ENCODE data around the gene ST14. TPM values are rescaled to one million over a fixed set of nuclear protein-coding genes. Genes with fewer than 3 reads are reported as not detected.
A peak's percentile ranks its signal among the peaks of the same experiment; 100 is the strongest.
"Not testable (repeated sequence)": the region's sequence is repeated elsewhere in the genome, so short reads cannot be mapped to it uniquely, and the experiment has no call there.

The ST14 gene
- total and polyA plus RNA-seq, 11 donors = 0.37 to 13.0 (median 1.3) TPM

DNA sequence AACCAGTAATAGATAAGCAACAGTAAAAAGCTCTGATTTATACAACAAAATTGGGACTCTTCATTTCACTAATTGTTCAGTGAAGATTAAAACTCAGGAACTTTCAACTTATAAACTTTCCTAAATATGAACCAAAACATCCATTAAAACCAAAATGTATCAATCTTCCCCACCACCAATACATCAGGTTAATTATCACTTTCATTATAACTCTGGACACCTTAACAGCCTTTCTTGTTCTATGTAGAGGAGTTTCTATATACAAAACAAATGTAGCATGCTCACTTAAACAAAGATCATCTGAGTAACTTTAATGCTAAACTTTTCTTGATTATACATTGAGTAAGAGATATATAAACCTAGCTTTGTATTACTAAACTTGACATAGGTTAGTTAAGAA is 74.7 kb downstream of the ST14 start:
- H3K9me3 ChIP-seq = no peaks in the 10 kb centered on the region
- TF ChIP-seq POLR2A (IDR thresholded peaks at IDR 0.05) = no peak
- no peak overlapping the region for H3K27ac ChIP-seq
- peaks cover 0 to 86% (median 57%) of the 10 kb centered on the region in 9 donors for H3K36me3 ChIP-seq
- H3K4me3 ChIP-seq = no peak overlapping the region
- intact Hi-C loops (cut with DNase I) = no loop called here
- no peaks in the 10 kb centered on the region for H3K27me3 ChIP-seq
- DNase-seq (no peak), ATAC-seq (no peak)
- H3K4me1 ChIP-seq = no peaks in the 10 kb centered on the region

DNA sequence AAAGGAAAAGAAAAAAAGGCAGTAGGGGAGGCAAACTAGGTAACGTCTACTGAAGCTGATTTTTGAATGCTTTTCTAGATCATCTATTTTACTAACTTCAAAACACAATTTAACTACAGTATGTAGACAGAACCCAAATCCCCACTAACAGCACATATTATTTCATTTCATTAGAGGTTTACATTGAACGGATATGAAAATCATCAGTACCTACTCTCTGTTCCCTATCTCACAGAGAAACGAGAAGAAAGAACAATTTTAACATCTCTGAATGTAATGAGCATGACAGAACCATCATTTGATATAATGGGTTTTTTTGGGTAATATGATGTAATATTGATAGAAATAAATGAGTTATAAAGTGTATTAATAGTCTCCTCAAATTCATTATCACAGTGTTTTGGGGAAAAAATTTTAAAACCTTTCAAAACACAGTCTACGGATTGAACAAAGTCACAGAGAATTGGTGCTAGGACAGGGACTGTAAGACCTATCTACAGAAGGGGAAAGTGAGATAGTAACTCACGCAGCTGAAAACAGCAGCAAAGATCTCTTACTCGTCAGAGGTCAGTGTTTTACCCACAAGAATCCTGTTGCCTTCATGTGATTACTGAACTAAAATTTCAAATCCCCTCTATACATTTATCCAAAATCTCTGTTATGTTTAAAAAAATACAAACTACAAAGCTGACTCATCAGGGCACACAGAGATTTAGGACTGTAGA is 77.9 kb downstream of the ST14 start:
- H3K36me3 ChIP-seq = peaks cover 0 to 71% (median 52%) of the 10 kb centered on the region in 9 donors
- H3K4me1 ChIP-seq = no peaks in the 10 kb centered on the region
- H3K27ac ChIP-seq = no peak overlapping the region
- H3K4me3 ChIP-seq = no peak overlapping the region
- 87 to 92% (median 91%) methylated on average over 6 of the region's 6 CpGs for WGBS, 4 donors
- H3K27me3 ChIP-seq = no peaks in the 10 kb centered on the region
- no peaks in the 10 kb centered on the region for H3K9me3 ChIP-seq
- no peak for TF ChIP-seq POLR2A (IDR thresholded peaks at IDR 0.05)
- TF ChIP-seq, protein P1, sequence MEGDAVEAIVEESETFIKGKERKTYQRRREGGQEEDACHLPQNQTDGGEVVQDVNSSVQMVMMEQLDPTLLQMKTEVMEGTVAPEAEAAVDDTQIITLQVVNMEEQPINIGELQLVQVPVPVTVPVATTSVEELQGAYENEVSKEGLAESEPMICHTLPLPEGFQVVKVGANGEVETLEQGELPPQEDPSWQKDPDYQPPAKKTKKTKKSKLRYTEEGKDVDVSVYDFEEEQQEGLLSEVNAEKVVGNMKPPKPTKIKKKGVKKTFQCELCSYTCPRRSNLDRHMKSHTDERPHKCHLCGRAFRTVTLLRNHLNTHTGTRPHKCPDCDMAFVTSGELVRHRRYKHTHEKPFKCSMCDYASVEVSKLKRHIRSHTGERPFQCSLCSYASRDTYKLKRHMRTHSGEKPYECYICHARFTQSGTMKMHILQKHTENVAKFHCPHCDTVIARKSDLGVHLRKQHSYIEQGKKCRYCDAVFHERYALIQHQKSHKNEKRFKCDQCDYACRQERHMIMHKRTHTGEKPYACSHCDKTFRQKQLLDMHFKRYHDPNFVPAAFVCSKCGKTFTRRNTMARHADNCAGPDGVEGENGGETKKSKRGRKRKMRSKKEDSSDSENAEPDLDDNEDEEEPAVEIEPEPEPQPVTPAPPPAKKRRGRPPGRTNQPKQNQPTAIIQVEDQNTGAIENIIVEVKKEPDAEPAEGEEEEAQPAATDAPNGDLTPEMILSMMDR (IDR thresholded peaks at IDR 0.05) = no peak
- intact Hi-C loops (cut with DNase I) = no loop called here
- DNase-seq (no peak), ATAC-seq (no peak)

- Histone ChIP-seq H3K4me1 (peaks cover 0 to 20% (median 11%) of the 10 kb centered on the region in 12 donors), H3K9me3 (no peaks in the 10 kb centered on the region), H3K4me3 (no peak overlapping the region), H3K36me3 (peaks cover 0 to 31% (median 25%) of the 10 kb centered on the region in 9 donors), H3K27ac (no peak overlapping the region), H3K27me3 (no peaks in the 10 kb centered on the region)
- DNase-seq (no peak), ATAC-seq (no peak)
- intact Hi-C loops (cut with DNase I) = no loop called here
- WGBS, 4 donors = 91 to 95% (median 95%) methylated on average over 2 of the region's 2 CpGs
- TF ChIP-seq, protein P1 (IDR thresholded peaks at IDR 0.05) = no peak
- TF ChIP-seq POLR2A (IDR thresholded peaks at IDR 0.05) = no peak
These were observed 82.1 kb downstream of the ST14 start for GRCh38 chr11:130241713-130242112.

DNA sequence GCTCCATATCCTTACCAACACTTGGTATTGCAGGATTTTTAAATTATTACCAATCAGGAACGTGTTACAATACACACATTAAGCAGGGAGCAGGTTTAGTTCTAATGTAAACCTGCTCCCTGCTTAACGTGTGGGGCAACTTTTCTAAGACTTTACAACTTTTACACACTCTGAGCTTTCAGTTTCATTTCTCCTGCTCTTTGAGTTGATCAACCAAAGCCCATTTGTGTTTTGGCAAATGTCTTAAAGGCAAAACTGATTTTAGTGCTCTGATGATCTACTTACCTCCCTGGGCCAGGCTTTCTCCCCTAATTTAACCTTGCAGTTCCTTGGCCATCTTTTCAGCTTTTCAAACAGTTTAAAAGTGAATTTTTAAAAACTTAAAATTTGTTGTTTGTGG is 84.2 kb downstream of the ST14 start:
- H3K4me3 ChIP-seq = peak overlapping the region in 1 of 12 donors; percentile 12
- H3K4me1 ChIP-seq = peaks cover 0 to 29% (median 11%) of the 10 kb centered on the region in 12 donors
- no peaks in the 10 kb centered on the region for H3K9me3 ChIP-seq
- intact Hi-C loops (cut with DNase I) = no loop called here
- peaks cover 0 to 10% (median 6%) of the 10 kb centered on the region in 9 donors for H3K36me3 ChIP-seq
- no peak overlapping the region for H3K27ac ChIP-seq
- TF ChIP-seq, protein P1 (IDR thresholded peaks at IDR 0.05) = no peak
- H3K27me3 ChIP-seq = no peaks in the 10 kb centered on the region
- 69 to 79% (median 78%) methylated on average over 2 of the region's 2 CpGs for WGBS, 4 donors
- no peak for DNase-seq
- ATAC-seq = no peak

- no peak for DNase-seq
- no peak for ATAC-seq
- Histone ChIP-seq H3K36me3 (peaks cover 0 to 2% (median 0%) of the 10 kb centered on the region in 9 donors), H3K27ac (no peak overlapping the region), H3K9me3 (no peaks in the 10 kb centered on the region), H3K4me1 (peaks cover 0 to 29% (median 11%) of the 10 kb centered on the region in 12 donors), H3K27me3 (no peaks in the 10 kb centered on the region), H3K4me3 (no peak overlapping the region)
- intact Hi-C loops (cut with DNase I) = no loop called here
- TF ChIP-seq POLR2A (IDR thresholded peaks at IDR 0.05) = no peak
- TF ChIP-seq, protein P1 (IDR thresholded peaks at IDR 0.05) = no peak
- 96 to 98% (median 97%) methylated on average over 3 of the region's 3 CpGs for WGBS, 4 donors
These were observed 85.3 kb downstream of the ST14 start for GRCh38 chr11:130244848-130245247.

DNA sequence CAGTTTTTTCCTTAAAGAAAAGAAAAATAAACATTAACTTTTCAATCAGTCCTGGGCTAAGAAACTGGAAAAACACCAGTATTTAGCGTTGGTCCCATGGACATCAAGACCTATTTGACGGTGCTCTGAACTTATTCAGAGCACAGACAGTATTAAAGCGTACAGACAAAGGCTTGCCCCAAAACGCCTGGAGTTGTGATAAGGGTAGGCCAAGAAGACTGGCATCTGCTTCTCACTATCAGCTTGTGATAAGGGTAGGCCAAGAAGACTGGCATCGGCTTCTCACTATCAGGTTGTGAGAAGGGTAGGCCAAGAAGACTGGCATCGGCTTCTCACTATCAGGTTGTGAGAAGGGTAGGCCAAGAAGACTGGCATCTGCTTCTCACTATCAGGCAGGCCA is 85.8 kb downstream of the ST14 start:
- intact Hi-C loops (cut with DNase I); ATAC-seq; H3K36me3 ChIP-seq; H3K27ac ChIP-seq; H3K9me3 ChIP-seq; H3K4me3 ChIP-seq; DNase-seq; H3K27me3 ChIP-seq: not testable (repeated sequence)
- H3K4me1 ChIP-seq = peaks cover 0 to 29% (median 11%) of the 10 kb centered on the region in 12 donors
- WGBS, 4 donors = 51 to 69% (median 66%) methylated on average over 6 of the region's 6 CpGs

All from heart left ventricle (tissue), 16 donors.